Activated CD4-positive, alpha-beta T cell treated with anti-CD3 and anti-CD28 coated beads, Interleukin-2, amount 50 U/mL, for 24 hours (primary cell): ENCODE results near the gene USP54.
A peak's percentile ranks its signal among the peaks of the same experiment; 100 is the strongest.
"Not testable (repeated sequence)": the region's sequence is repeated elsewhere in the genome, so short reads cannot be mapped to it uniquely, and the experiment has no call there.

Source experiments
- DNase-seq, 2 donors: peaks; one replicate each; pipeline ENCODE4 v3.0.0-alpha.2; 2020; ENCODE audit warnings: low read depth in 1 of 2, low spot score in 1 of 2

Gene USP54

GRCh38 chr10:73590881-73591799 is at the start of gene USP54:
USP54 (minus strand) TSS chr10:73591342; CDS start chr10:73575658, 15,684 bp downstream.
- DNase-seq, result no peak

- no peak for DNase-seq
Measured at GRCh38 chr10:73639286-73639685, 48.1 kb upstream of the USP54 start.

GRCh38 chr10:73635781-73636180 is 44.6 kb upstream of the USP54 start:
- DNase-seq, result no peak

DNA sequence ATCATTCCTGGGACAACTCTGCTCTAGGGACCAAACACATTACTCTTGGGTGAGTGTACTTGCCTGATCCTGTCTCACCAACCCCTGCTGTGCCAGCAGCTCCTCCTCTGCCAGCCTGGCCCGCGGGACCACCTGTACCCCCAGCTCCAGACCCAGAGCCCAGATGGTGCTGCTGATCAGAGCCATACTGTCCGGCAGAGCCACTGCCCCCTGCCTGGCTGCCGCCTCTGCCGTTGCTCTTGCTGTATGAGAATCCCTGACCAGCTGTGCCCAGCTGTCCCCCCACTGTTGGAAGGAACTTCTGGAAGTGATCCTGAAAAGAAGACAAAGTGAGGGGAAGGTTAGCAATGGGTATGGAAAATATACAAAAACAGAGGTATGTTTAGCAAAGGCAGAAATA is 43.3 kb upstream of the USP54 start:
- no peak for DNase-seq

DNA sequence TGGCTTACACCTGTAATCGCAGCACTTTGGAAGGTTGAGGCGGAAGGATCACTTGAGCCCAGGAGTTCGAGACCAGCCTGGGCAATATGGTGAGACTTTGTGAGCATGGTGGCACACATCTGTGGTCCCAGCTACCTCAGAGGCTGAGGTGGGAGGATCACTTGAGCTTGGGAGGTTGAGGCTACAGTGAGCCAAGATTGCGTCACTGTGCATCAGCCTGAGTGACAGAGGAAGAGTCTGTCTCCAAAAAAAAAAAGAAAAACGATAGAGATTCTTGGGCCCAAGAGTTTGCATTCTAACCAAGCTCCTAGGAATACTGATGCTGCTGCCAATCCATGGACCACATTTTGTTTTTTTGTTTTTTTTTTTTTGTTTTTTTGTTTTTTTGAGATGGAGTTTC is 38.0 kb upstream of the USP54 start:
- DNase-seq, result no peak

GRCh38 chr10:73628405-73628804 is 37.3 kb upstream of the USP54 start:
- no peak for DNase-seq

- no peak for DNase-seq
Measured at GRCh38 chr10:73627300-73627699, 36.2 kb upstream of the USP54 start.

- DNase-seq, result peak; percentile 82 to 89
Measured at GRCh38 chr10:73625884-73626752, 35.0 kb upstream of the USP54 start.

DNA sequence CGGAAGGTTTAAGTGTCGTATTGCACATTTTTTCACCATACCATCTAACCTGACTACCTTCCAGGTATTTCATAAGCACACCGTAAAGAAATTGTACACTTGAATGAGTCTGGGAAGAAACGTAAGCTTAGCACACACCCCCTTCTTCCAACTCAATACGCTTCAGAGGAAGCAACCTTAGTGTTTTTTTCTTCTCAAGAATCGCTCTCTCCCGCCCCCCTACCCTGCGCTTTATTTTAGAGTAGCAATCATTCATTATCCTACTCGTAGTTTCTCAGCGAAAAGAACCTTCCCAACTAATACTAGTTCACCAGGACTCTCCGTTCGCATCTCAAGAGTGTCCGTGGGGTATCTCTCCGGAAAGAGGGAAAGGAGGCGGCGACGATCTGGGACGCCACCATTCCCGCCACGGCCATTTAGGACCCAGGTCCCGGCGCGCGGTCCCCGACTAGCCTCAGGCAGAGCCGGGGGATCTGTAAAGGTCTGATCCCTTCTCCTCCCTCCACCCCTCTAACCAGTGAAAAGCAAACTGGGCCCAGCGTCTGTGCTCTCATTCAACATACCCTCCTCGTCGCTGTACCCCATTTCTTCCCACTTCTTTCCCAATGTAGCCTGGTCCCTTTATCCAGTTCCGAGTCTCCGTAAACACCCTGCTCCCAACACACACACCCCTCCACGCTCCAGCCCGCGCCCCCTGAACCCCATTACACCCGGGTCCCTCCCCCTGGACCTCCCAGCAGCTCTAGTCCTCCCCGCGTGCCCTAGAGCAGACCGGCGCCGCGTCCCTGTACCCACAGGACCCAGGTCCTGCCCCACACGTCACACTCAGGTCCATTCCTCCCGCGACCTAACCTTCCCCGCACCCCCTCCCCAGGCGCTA is 34.1 kb upstream of the USP54 start:
- peak in 1 of 2 donors; percentile 5 for DNase-seq

GRCh38 chr10:73623056-73623455 is 31.9 kb upstream of the USP54 start:
- no peak for DNase-seq

- not testable (repeated sequence) for DNase-seq
Measured at GRCh38 chr10:73620974-73621373, 29.8 kb upstream of the USP54 start.

DNA sequence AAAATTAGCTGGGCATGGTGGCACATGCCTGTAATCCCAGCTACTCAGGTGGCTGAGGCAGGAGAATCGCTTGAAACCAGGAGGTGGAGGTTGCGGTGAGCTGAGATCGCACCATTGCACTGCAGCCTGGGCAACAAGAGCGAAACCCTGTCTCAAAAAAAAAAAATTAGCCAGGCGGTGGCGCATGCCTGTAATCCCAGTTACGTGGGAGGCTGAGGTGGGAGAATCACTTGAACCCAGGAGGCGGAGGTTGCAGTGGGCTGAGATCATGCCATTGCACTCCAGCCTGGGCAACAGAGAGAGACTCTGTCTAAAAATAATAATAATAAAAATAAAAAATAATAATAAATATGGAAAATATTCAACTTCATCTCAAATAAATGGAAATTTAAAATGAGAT is 26.0 kb upstream of the USP54 start:
- not testable (repeated sequence) for DNase-seq

GRCh38 chr10:73614720-73615119 is 23.6 kb upstream of the USP54 start:
- no peak for DNase-seq

DNA sequence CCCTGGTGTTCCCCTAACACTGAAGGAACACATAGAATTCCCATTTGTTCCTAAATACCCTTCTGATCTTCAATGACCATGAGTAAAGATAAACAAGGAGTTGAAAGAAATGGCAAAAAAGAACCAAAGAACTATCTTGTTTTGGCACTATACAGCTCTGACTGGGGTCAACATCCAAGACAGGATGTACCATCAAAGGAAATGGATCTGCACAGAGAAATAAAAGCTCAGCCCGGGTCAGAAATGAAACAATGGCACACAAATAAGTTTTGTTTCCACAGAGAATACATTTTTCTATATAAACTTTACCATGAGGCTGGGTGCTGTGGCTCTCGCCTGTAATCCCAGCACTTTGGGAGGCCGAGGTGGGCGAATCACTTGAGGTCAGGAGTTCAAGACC is 18.0 kb upstream of the USP54 start:
- DNase-seq, result no peak

GRCh38 chr10:73601486-73601921 is 10.4 kb upstream of the USP54 start:
- DNase-seq, result no peak

DNA sequence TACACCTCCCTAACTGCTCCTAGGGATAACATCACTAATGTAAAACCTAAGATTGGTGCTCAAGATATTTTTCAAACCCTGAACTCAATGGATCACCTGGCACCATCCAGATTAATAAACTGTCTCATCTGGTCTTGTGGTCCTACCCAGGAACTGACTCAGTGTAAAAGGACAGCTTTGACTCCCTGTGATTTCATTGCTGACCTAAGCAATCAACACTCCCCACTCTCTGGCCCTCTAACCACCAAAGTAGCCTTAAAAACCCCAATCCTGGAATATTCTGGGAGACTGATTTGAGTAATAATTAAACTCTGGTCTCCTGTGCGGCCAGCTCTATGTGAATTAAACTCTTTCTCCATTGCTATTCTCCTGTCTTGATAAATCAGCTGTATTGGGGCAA is 6.2 kb upstream of the USP54 start:
- DNase-seq, result no peak

- no peak for DNase-seq
Measured at GRCh38 chr10:73593812-73594211, 2.7 kb upstream of the USP54 start.

- no peak for DNase-seq
Measured at GRCh38 chr10:73593110-73593509, 2.0 kb upstream of the USP54 start.

DNA sequence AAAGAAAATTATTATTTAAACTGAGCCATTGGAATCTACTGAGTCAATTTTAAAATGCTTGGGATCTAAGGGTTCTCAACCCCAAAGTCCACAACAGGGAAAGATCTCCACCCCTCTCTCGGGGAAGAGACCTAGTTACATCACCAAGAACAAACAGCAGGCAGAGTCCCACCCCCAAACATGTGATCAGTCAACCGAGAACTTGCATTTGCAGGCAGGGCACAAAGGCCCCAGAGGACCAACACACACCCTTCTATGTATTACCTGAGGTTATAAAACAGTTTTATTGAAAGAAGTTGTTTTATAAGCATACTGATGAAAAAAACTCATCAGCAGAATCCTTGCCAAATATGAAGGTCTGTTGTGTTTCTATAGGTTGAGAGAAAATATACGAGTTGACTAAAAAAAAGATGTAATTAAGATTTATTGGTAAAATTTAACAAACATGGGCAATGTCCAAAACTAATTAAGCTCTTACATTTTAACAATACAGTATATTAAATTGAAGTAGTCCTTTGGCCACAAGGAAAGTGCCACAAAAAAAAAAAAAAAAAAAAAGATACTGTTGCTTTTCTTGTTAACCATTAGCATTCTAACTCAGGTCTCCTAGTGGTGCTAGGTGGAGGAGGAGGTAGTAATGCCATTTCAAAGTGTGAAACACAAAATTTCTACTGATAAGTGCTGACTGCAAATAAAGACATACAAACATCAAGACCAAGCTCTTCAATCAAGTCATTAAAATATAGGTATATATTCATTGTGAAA is 975 bp upstream of the USP54 start:
- no peak for DNase-seq

GRCh38 chr10:73589563-73590126 is 1.5 kb downstream of the USP54 start:
- DNase-seq, result no peak
